ENCODE data around the gene SHANK2. TPM values are rescaled to one million over a fixed set of nuclear protein-coding genes. Genes with fewer than 3 reads are reported as not detected.

SHANK2 gene
- total and polyA plus RNA-seq, 2 of the 4 experiments (the other 2 are of a cell fraction), result 1.6 to 2.2 TPM

GRCh38 chr11:71255800-71256479, 3.6 kb upstream of the SHANK2 start:
- Histone ChIP-seq H2AFZ (replicated peaks; ENCODE audit: low read length, poor library complexity) (no peak overlapping the region), H4K8ac (ENCODE audit: low read depth in 2 of 2, low read length in 2 of 2) (no peak overlapping the region), H3K27me3 (ENCODE audit: control insufficient read depth, insufficient read depth, low read length) (no peaks in the 10 kb centered on the region; the same call in 1 of the 2 replicates), H3K9ac (ENCODE audit: low read depth, low read length) (no peak overlapping the region), H3K27ac (ENCODE audit: insufficient read depth, low read length) (no peak overlapping the region), H2BK5ac (ENCODE audit: low read depth, low read length, poor library complexity, severe bottlenecking) (no peak overlapping the region), H2BK15ac (ENCODE audit: low read depth, low read length) (no peak overlapping the region), H2AK9ac (replicated peaks; ENCODE audit: low read depth, low read length, poor library complexity) (peak overlapping the region; percentile 65), H4K20me1 (ENCODE audit: insufficient read depth, low read length) (no peaks in the 10 kb centered on the region), H3K4me3 (ENCODE audit: insufficient read depth, low read depth, low read length) (no peak overlapping the region), H3K9me3 (ENCODE audit: control insufficient read depth, insufficient read depth, low read length) (no peaks in the 10 kb centered on the region), H3K79me1 (ENCODE audit: low read depth in 1 of 2, low read length in 2 of 2) (no peaks in the 10 kb centered on the region; a peak in 1 of 4 replicates), H4K91ac (ENCODE audit: insufficient read depth, low read depth, low read length) (no peak overlapping the region), H2BK120ac (ENCODE audit: low read depth, low read length) (no peak overlapping the region; the same call in 1 of the 2 replicates), H3K14ac (replicated peaks; ENCODE audit: low read depth, low read length) (no peak overlapping the region), H3K18ac (ENCODE audit: low read depth, low read length) (no peak overlapping the region), H3K4ac (ENCODE audit: low read depth, low read length) (no peak overlapping the region), H3K4me2 (ENCODE audit: low read depth, low read length) (no peak overlapping the region), H3K4me1 (ENCODE audit: control insufficient read depth, insufficient read depth, low read length) (peaks cover 7% of the 10 kb centered on the region), H3K56ac (ENCODE audit: extremely low read depth, insufficient read depth, low read length) (no peak overlapping the region), H2BK20ac (ENCODE audit: low read depth, low read length) (0 out of 2 replicates have a peak overlapping the region, but pooled peaks have one; percentile 24), H3K36me3 (ENCODE audit: control insufficient read depth, insufficient read depth, low read length) (no peaks in the 10 kb centered on the region), H3K9me1 (ENCODE audit: insufficient read depth, low read length) (no peaks in the 10 kb centered on the region), H3K23ac (ENCODE audit: low read depth, low read length) (no peak overlapping the region), H4K5ac (ENCODE audit: low read depth, low read length) (no peak overlapping the region), H2AK5ac (ENCODE audit: low read depth, low read length) (no peak overlapping the region)
- intact Hi-C loops (cut with micrococcal nuclease) (loop anchor here (10.0 kb wide), 1 partner anchor 141 kb away; no protein-coding TSS in a partner anchor), in situ Hi-C loops (cut with MboI; ENCODE audit: low sequenced_read_pairs) (no loop called here), dilution Hi-C loops (cut with HindIII; ENCODE audit: low sequenced_read_pairs, unreplicated experiment) (no loop called here)
- TF ChIP-seq RCOR1 (IDR thresholded peaks at IDR 0.05; ENCODE audit: insufficient replicate concordance, low read length) (no peak), MAZ (IDR thresholded peaks at IDR 0.05; ENCODE audit: borderline replicate concordance, low read depth, low read length) (no peak), FOS (IDR thresholded peaks at IDR 0.05; ENCODE audit: low read depth, low read length) (no peak), MAFK (IDR thresholded peaks at IDR 0.05; ENCODE audit: low read depth, low read length) (no peak), RAD21 (IDR thresholded peaks at IDR 0.05; ENCODE audit: low read length) (no peak), USF2 (IDR thresholded peaks at IDR 0.05; ENCODE audit: low read depth, low read length) (no peak), SMC3 (IDR thresholded peaks at IDR 0.05; ENCODE audit: low read depth, low read length) (no peak)
- CTCF ChIA-PET, result no interaction called here
- ATAC-seq (ENCODE audit: low read depth) (no peak), DNase-seq (no peak)
- POLR2A ChIA-PET (ENCODE audit: unreplicated experiment), result no interaction called here
- BruUV-seq (replicated peaks), result no TSS peak
- 100% methylated on average over 1 of the region's 11 CpGs; no CpG with 5 or more reads in 1 of the 2 experiments for WGBS, 2 experiments (ENCODE audit: extremely low coverage in 2 of 2, insufficient read length in 1 of 2)
